ENCODE measurements around the gene TMPRSS3.
A peak's percentile ranks its signal among the peaks of the same experiment; 100 is the strongest.
"Not testable (repeated sequence)": the region's sequence is repeated elsewhere in the genome, so short reads cannot be mapped to it uniquely, and the experiment has no call there.

TMPRSS3 gene

GRCh38 chr21:42426876-42427480 is 31.1 kb upstream of the TMPRSS3 start:
- FAIRE-seq: no peak

DNA sequence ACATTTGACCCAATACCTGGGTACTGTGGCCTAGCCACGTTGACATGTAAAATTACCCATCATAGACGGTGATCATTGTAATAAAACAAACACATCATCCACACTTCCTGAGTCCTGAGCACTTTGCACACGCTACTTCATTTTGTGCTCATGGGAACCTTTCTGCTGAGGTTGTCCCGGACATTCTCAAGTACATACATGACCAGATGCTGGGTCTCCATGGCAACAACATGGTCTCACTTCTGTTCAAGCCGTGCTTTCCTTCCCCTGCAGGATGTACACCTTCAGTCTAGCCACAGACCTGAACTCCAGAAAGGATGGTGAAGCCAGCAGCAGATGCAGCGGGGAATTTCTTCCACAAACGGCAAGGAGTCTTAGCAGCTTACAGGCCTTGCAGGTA is 30.6 kb upstream of the TMPRSS3 start:
- peak; percentile 72 for FAIRE-seq

GRCh38 chr21:42425591-42425990 is 29.7 kb upstream of the TMPRSS3 start:
- FAIRE-seq: no peak

GRCh38 chr21:42424914-42425541 is 29.2 kb upstream of the TMPRSS3 start:
- FAIRE-seq: no peak

DNA sequence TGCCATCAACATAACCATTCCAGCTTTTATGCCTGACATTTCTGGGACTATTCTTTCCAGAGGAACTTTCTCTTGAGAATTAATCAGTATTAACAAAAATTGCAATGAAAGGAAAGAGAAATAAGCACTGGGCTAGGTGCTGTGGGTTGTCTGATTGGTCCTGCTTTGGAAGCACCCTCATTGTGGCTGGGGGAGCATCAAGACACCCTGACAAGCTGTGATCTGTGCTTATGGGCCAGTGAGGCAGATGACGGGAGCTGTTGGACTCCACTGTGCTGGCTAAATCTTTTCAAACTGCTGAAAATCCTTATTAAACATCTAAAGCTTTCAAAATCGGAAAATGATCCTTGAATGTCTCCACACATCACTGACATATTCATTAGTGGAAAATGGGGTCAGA is 27.8 kb upstream of the TMPRSS3 start:
- FAIRE-seq: no peak

- FAIRE-seq: no peak
These were observed 27.4 kb upstream of the TMPRSS3 start for GRCh38 chr21:42423197-42423675.

DNA sequence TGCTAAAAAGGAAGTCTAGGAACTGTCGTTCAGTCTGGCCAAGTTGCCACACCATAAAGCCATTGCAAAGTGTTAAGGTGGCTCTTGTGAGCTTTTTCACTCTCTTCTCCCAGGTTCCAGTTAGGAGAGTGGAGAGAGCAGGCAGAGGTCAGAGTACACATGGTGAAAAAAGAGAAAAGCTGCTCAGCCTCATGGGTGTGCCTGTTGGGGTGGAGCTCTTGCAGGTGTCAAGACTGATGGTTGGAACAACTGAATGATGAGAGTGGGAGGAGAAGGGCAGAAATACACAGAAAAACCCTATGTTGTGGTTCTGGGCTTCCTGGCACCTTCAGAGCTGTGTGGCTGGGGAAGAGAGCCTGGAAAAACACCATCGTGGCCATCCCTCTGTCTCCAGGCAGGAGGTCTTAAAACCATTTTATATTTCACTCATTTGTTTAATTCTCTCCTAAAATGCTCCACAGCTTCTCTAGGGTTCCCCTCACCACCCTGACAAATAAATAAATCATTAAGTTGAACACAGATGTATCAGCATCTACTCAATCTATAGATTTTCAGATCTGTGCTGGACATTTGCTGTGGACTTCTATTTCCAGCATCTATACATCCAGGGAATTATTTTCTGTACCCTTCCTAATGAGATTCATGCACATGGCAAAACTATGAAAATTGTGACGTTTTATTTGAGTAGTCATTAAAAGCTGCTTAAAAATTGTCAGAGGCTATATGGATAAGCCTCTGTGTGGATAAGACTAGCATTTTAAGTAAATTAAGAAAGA is 25.4 kb upstream of the TMPRSS3 start:
- no peak for FAIRE-seq

- FAIRE-seq: no peak
These were observed 24.0 kb upstream of the TMPRSS3 start for GRCh38 chr21:42419845-42420244.

DNA sequence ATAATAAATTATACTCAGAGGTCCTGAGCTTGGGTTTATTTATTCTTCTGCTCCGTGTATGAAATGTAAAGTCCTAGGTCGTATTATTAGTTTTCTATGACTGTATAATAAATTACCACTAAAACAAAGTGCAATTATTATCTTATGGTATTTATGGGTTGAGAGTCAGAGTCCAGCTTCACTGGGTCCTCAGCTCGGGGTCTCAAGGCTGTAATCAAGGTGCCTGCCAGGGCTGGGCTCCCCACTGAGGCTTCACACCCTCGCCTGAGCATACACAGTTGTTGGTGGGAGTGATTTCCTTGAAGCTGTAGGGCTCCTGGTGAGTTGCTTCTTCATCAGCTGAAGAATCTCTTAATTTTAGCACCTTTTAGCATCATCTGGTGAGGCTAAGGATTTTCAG is 23.0 kb upstream of the TMPRSS3 start:
- no peak for FAIRE-seq

DNA sequence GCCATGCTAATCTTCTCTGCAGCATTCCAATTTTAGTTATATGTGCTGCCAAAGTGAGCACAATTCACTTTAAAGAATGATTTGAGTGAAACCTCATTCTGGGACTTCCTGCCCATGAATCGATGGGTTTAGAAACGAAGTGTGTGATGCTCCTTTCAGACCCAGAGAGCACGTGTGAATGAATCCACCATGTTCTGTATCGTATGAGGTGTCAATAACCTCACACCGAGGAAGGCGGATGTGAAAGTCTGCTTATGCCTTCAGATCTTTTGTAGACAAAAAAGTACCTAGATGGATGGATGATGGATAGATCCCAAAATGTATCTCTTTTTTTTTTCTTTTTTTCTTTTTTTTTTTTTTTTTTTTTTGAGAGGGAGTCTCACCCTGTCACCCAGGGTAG is 21.7 kb upstream of the TMPRSS3 start:
- FAIRE-seq: no peak

- FAIRE-seq: no peak
These were observed 19.3 kb upstream of the TMPRSS3 start for GRCh38 chr21:42414928-42415769.

- FAIRE-seq: no peak
These were observed 18.7 kb upstream of the TMPRSS3 start for GRCh38 chr21:42414553-42414927.

DNA sequence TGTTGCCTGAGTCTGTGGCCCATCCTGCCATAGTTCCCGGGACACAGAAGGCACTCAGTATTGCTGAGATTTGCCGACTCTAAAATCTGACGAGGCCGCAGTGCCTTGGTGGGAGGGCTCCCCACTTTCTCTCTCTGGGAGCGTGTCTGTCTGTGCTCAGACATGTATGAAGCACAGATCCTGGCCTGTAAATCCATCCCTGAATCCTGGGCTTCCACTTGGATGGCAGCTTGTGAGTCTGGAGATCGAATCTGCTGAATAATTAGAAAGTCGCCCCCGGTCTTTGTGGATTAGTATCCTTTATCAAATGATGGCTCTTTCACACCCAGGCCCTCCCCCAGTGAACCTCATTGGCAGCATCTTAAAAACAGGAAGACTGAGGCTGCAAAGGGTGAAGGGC is 18.2 kb upstream of the TMPRSS3 start:
- no peak for FAIRE-seq

- no peak for FAIRE-seq
These were observed 17.6 kb upstream of the TMPRSS3 start for GRCh38 chr21:42413500-42413899.

DNA sequence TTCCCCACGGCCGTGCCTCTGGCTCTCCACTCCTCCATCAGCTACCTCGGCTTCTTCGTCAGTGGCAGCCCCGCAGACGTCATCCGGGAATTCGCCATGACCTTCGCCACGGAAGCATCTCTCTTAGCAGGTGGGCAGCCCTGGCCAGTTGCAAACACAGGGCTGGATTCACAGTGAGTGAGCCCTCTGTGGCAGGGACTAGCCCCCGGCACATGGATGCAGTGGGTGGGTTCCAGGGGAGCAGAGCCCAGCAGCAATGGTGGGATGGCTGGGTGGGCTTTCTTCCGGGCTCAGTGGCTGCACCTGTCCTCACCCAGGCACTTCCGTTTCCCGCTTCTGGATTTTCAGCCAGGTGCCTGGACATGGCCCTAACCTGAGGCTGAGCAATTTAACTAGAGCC is 17.2 kb upstream of the TMPRSS3 start:
- FAIRE-seq: no peak

- no peak for FAIRE-seq
These were observed 16.7 kb upstream of the TMPRSS3 start for GRCh38 chr21:42412636-42412933.

- FAIRE-seq: no peak
These were observed 16.2 kb upstream of the TMPRSS3 start for GRCh38 chr21:42411891-42412635.

DNA sequence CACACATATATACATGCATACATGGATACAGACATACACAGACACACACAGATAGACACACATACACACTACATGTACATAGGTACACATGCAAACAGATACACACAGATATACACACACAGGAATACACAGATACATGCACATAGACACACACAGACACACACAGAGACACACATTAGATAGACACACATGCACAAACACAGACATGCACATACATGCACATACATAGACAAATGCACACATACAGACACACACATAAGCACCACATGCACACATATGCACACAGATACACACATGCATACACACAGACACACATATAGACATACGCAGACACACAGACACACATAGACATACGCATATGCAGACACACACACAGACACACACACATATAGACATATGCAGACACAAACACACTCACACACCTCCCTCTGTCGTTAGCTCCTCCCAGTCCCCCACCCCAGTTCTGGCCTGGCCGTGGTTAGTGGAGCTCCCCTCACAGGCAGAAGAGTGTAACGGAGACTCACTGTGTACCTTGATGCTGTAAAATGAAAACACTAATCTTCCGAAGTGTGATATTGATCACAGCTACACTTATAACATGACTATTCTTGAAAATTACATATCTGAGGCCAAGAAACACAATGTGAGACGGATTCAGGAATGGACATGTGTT is 15.5 kb upstream of the TMPRSS3 start:
- no peak for FAIRE-seq

GRCh38 chr21:42409366-42409765 is 13.5 kb upstream of the TMPRSS3 start:
- FAIRE-seq: no peak

DNA sequence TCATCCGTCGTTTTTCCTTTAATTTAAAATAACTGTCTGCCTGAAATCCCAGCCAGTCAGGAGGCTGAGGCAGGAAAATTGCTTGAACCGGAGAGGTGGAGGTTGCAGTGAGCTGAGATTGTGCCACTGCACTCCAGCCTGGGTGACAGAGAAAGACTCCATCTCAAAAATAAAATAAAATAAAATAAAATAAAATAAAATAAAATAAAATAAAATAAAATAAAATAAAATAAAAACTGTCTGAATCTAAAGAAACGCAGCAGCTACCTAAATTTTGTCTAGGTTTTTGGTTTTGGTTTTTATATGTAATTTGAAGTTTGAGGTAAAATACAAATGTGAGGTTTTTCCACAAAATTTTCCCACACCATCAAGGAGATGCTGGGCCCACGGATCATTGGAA is 12.9 kb upstream of the TMPRSS3 start:
- FAIRE-seq: not testable (repeated sequence)

- FAIRE-seq: no peak
These were observed 11.6 kb upstream of the TMPRSS3 start for GRCh38 chr21:42407476-42407875.

GRCh38 chr21:42406866-42407265 is 11.0 kb upstream of the TMPRSS3 start:
- no peak for FAIRE-seq

Data from islet of Langerhans (tissue), 1 donor.